Measurements from ENCODE around the gene UBB.

Gene UBB

DNA sequence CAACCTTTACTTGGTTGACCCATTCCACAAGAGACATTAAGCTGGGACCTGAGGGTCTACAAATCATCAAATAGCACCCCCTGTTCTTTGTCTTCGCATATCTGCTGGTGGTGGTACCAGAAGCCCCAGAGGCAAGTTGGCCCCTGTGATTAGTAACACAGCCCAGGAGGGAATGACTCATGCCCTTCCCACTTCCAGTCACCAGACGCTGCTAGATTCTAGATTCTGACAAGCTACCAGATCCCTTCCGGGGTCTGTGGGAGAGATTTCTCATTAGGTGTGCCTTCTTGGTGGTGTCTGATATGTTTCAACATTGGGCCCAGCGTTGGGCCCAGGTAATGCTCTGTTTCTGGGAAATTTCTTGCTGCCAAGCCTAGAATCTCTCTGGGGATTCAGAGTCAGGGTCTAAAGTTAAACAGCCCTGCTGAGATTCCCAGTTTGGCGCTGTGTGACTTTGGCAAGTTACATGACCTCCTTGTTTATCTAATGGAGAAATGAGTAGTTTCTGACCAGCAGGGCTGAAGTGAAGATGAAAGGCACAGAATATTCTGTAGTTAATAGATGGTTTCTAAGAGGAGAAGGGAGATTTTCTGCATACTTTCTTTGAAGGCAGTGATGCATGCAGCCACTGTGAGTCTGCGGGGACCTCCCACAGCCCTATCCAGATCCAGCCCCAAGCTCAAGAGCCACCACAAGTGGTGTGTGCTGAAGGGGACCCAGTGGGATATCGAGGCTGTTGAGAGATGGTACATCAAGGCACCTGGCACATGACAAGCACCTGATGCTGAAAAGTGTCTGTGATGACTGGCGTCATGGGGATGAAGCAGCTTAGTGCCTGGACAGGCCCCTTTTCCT is 38.4 kb downstream of the UBB start:
- no peak for DNase-seq

DNA sequence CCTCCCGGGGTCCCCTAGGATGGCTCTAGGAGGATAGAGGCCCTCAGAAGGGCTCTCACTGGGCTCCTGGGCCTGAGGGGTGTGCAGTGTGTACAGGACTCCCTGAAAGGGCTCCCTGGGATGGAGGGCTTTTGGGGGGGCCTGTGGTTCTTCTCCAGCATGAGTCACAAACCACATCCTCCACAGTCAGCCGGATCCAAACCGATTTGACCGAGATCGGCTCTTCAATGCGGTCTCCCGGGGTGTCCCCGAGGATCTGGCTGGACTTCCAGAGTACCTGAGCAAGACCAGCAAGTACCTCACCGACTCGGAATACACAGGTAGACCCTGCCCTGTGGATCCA is 39.0 kb downstream of the UBB start:
- no peak for DNase-seq

DNA sequence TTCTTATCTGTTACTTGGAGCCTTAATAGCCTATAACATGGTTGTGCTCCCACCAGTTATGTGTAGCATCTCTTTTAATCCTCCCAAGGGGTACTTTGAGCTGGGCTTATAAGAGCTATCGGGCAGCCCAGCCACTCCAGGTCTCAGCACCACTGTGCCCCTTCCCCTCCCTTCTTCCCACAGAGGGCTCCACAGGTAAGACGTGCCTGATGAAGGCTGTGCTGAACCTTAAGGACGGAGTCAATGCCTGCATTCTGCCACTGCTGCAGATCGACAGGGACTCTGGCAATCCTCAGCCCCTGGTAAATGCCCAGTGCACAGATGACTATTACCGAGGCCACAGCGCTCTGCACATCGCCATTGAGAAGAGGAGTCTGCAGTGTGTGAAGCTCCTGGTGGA is 41.5 kb downstream of the UBB start:
- DNase-seq: no peak

DNA sequence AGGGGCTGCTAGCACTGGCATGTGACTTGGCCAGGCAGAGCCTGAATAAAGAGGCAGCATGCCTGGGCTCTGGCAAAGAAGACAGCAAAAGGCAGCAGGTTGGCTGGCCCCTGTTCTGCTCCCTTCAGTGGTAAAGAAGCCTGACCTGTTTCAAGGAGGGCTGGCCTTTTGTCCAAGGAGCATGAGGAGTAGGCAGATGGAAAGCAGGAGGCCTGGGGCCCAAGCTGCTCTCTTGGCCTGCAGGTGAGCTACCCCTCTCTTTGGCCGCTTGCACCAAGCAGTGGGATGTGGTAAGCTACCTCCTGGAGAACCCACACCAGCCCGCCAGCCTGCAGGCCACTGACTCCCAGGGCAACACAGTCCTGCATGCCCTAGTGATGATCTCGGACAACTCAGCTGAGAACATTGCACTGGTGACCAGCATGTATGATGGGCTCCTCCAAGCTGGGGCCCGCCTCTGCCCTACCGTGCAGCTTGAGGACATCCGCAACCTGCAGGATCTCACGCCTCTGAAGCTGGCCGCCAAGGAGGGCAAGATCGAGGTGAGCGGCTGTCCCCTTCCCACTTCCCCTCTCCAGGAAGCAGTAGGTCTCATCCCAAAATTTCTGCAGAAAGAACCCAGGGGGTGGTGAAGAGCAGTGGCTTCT is 42.5 kb downstream of the UBB start:
- no peak for DNase-seq

DNA sequence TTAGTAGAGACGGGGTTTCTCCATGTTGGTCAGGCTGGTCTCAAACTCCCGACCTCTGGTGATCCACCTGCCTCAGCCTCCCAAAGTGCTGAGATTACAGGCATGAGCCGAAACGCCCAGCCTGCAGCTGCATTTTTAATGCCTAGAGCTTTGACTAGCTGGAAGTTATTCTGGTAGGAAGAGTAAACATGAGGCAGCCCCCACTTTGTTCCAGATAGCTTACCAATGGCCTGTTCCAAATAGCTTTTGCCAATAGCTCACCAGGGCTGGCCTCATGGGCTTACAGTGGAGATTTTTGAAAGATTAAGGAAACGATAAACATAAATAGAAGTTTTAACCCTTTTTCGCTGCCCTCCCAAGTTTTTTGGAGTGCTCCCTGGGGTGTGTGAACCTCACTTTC is 44.3 kb downstream of the UBB start:
- peak; percentile 97 for DNase-seq

DNA sequence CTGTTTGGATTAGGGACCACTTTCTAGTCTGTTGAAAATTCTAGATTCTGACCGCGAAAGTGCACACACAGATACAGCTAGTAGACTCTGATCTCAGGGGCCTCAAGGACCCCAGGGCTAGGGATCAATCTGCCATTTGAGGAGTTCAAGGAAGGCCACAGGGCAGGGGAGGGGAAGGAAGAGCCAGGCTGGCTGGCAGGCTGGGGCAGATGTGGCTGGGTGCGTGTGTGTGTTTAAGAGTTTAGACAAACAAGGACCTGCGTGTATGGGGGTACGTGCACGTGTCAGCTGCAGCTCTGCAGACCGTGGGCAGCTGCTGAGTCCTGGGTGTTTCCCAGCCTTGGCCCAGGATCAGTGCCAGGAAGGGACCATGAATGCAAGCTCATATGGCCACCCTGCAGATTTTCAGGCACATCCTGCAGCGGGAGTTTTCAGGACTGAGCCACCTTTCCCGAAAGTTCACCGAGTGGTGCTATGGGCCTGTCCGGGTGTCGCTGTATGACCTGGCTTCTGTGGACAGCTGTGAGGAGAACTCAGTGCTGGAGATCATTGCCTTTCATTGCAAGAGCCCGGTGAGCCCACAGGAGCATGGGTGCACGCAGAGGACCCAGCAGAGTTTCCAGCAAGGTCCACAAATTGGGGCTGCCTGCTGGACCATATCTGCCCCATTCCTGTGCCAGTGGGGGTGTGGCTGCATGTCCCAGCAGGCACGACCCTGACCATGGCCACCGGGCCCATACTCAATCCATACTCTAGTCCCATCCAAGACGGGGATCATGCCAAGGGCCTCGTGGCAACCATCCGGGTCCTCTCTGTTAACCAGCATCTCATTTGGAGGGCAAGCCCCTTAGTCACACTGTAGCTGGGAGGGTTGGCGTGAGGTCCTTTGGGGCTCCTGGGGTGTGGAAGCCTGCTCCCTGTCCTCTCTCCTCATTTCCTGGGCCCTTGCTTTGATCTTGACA is 45.1 kb downstream of the UBB start:
- peak; percentile 100 for DNase-seq

DNA sequence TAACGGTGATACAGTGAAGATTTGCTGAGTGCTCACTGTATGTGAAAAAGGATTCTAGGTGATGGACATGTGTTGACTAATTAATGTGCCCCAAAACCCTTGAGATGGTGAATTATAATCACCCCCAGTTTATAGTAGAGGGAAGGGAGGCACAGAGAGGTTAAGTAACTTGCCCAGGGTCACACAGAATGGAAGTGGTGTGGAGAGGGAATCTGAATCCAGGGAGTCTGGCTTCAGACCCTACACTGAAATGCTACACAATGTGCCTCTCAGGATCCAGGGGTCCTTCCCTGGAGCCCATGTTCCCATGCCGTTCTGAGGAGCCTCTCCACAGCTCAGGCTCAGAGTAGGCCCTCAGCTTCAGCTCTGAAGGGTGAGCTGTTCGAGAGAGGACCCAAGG is 46.1 kb downstream of the UBB start:
- DNase-seq: no peak

DNA sequence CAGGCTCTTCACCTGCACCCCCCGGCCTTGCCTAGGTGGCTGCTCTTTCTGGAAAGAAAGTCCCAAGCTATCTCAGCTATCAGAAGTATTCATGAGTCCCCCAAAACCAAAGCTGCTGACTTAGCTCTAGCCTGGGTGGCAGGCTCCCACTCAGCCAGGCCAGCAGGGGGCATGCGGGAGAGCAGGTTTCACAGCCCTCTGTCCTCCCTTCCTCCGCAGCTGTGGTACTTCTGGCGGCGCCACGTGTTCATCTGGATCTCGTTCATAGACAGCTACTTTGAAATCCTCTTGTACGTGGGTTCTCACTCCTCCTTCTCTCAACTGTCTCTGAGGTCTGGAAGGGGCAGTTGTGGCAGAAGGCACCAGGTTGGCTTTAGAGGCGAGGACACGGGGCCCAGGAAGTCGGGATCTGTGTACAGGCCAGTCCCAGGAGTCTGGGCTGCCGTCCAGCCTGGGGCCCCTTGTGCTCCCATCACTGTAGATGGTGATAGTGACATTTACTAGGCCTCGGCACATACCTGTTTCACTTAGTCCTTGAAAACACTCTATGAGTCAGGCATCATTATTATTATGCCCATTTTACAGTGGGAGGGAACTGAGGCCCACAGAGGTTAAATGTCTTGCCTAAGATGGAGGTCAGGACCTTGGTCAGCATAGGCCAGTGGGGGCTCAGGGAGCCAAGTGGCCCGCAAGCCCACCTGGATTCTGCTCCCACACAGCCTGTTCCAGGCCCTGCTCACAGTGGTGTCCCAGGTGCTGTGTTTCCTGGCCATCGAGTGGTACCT is 47.4 kb downstream of the UBB start:
- peak; percentile 97 for DNase-seq

DNA sequence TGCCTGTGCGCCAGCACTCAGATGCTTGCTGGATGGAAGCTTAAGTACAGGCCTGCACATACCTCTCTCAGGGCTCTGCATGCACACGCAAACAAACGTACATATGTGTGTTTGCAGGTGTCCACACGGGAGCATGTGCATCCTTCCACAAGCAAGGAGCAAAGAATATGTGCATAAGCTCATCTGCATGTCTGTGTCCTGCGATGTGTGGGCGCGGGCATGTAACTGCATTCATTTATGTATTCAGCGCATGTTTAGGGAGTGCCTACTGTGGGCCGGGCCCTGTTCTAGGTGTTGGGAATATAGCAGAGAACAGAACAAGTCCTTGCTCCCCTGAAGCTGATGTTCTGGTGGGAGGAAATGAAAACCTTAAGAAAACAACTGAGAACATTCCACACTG is 48.2 kb downstream of the UBB start:
- no peak for DNase-seq

DNA sequence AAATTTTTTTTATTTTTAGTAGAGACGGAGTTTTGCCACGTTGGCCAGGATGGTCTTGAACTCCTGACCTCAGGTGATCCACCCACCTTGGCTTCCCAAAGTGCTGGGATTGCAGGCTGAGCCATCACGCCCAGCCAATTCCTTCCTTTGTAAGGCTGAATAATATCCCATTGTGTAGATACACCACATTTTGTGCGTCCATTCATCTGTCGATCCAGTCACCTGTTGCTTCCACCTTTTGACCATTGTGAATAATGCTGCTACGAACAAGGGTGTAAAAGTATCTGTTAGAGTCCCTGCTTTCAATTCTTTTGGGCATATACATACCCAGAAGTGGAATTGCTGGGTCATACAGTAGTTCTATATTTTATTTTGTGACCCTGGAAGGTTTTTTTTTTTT is 49.8 kb downstream of the UBB start:
- DNase-seq: no peak

DNA sequence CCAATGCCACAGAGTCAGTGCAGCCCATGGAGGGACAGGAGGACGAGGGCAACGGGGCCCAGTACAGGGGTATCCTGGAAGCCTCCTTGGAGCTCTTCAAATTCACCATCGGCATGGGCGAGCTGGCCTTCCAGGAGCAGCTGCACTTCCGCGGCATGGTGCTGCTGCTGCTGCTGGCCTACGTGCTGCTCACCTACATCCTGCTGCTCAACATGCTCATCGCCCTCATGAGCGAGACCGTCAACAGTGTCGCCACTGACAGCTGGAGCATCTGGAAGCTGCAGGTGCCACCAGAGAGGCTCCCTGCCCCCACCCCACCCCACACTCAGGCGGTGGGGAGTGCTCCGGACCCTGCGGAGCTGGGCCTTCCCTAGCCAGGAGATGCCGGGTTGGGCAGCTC is 51.1 kb downstream of the UBB start:
- peak; percentile 60 for DNase-seq
